SK-N-SH treated with all-trans-retinoic acid at 6 μM for 48 hours (cell line): ENCODE results near the gene MYL10.

Experiments
- ATAC-seq: fragments of 200-7000 bp; cut with Tn5 transposase; 3 replicates; pipeline ENCODE4 v1.9.1; 2020; ENCODE audit warnings: mild to moderate bottlenecking, moderate library complexity
- ARNTL ChIP-seq: fragments of 450-650 bp; formaldehyde crosslinking; IDR thresholded peaks from 2 replicates; pipeline ENCODE4 v1.5.0; 2020; ENCODE audit warnings: low read depth, mild to moderate bottlenecking, moderate library complexity, borderline replicate concordance
- BACH2 ChIP-seq: fragments of 250-450 bp; sonication (Bioruptor Pico); IDR thresholded peaks from 2 replicates; pipeline ENCODE4 v1.9.0; 2021; ENCODE audit warnings: mild to moderate bottlenecking, borderline replicate concordance
- CSDC2 ChIP-seq: fragments of 250-450 bp; sonication (Bioruptor Pico); IDR thresholded peaks from 2 replicates; pipeline ENCODE4 v1.5.0; 2020; ENCODE audit warnings: mild to moderate bottlenecking, moderate library complexity
- ESRRG ChIP-seq: fragments of 250-450 bp; sonication (Bioruptor Pico); IDR thresholded peaks from 2 replicates; pipeline ENCODE4 v1.6.1; 2021; ENCODE audit warnings: mild to moderate bottlenecking
- GLIS3 ChIP-seq: fragments of 250-450 bp; sonication (Bioruptor Pico); IDR thresholded peaks from 2 replicates; pipeline ENCODE4 v1.5.0; 2020; ENCODE audit warnings: mild to moderate bottlenecking, moderate library complexity
- ISL1 ChIP-seq: fragments of 250-450 bp; sonication (Bioruptor Pico); IDR thresholded peaks from 2 replicates; pipeline ENCODE4 v2.1.2; 2022; ENCODE audit warnings: mild to moderate bottlenecking, moderate library complexity
- POU6F1 ChIP-seq: fragments of 250-450 bp; sonication (Bioruptor Pico); IDR thresholded peaks from 2 replicates; pipeline ENCODE4 v1.8.0; 2021; ENCODE audit warnings: low read depth, mild to moderate bottlenecking, moderate library complexity, borderline replicate concordance
- PPARA ChIP-seq: fragments of 250-450 bp; sonication (Bioruptor Pico); IDR thresholded peaks from 2 replicates; pipeline ENCODE4 v1.5.0; 2020; ENCODE audit warnings: mild to moderate bottlenecking, borderline replicate concordance
- RARB ChIP-seq: fragments of 250-450 bp; sonication (Bioruptor Pico); IDR thresholded peaks from 2 replicates; pipeline ENCODE4 v1.8.0; 2021; ENCODE audit warnings: mild to moderate bottlenecking, moderate library complexity
- SNAI2 ChIP-seq: fragments of 250-450 bp; sonication (Bioruptor Pico); IDR thresholded peaks from 2 replicates; pipeline ENCODE4 v1.5.0; 2020; ENCODE audit warnings: mild to moderate bottlenecking, moderate library complexity
- TCF4 ChIP-seq: fragments of 250-450 bp; sonication (Bioruptor Pico); IDR thresholded peaks from 2 replicates; pipeline ENCODE4 v1.8.0; 2021; ENCODE audit warnings: mild to moderate bottlenecking, moderate library complexity, borderline replicate concordance
- TOX ChIP-seq: fragments of 250-450 bp; sonication (Bioruptor Pico); IDR thresholded peaks from 2 replicates; pipeline ENCODE4 v1.8.0; 2021; ENCODE audit warnings: mild to moderate bottlenecking, moderate library complexity, borderline replicate concordance
- ZC3H10 ChIP-seq: fragments of 250-450 bp; sonication (Bioruptor Pico); IDR thresholded peaks from 2 replicates; pipeline ENCODE4 v1.5.1; 2021; ENCODE audit warnings: mild to moderate bottlenecking, moderate library complexity
- ZFP3 ChIP-seq: fragments of 250-450 bp; sonication (Bioruptor Pico); IDR thresholded peaks from 2 replicates; pipeline ENCODE4 v1.5.0; 2020; ENCODE audit warnings: mild to moderate bottlenecking, moderate library complexity
- ZFP30 ChIP-seq: fragments of 450-650 bp; formaldehyde crosslinking; IDR thresholded peaks from 2 replicates; pipeline ENCODE4 v1.5.0; 2022; ENCODE audit warnings: mild to moderate bottlenecking, moderate library complexity
- ZNF565 ChIP-seq: fragments of 450-650 bp; formaldehyde crosslinking; conservative IDR thresholded peaks from 2 replicates; pipeline ENCODE4 v1.5.0; 2020; ENCODE audit warnings: low read depth, mild to moderate bottlenecking, moderate library complexity
- ZNF70 ChIP-seq: fragments of 450-650 bp; formaldehyde crosslinking; IDR thresholded peaks from 2 replicates; pipeline ENCODE4 v1.5.0; 2020; ENCODE audit warnings: mild to moderate bottlenecking, moderate library complexity
- ZNF8 ChIP-seq: fragments of 450-650 bp; formaldehyde crosslinking; IDR thresholded peaks from 2 replicates; pipeline ENCODE4 v1.5.0; 2020; ENCODE audit warnings: mild to moderate bottlenecking, moderate library complexity
- TF ChIP-seq, protein P1 (sequence below): fragments of 250-450 bp; sonication (Bioruptor Pico); IDR thresholded peaks from 2 replicates; pipeline ENCODE4 v1.5.0; 2020; ENCODE audit warnings: mild to moderate bottlenecking, moderate library complexity
- TF ChIP-seq, protein P2 (sequence below): fragments of 250-450 bp; sonication (Bioruptor Pico); IDR thresholded peaks from 2 replicates; pipeline ENCODE4 v1.5.1; 2020; ENCODE audit warnings: low read depth, mild to moderate bottlenecking, moderate library complexity
- TF ChIP-seq, protein P3 (sequence below): fragments of 250-450 bp; sonication (Bioruptor Pico); IDR thresholded peaks from 2 replicates; pipeline ENCODE4 v1.5.1; 2021; ENCODE audit warnings: mild to moderate bottlenecking, moderate library complexity
- TF ChIP-seq, protein P4 (sequence below): fragments of 250-450 bp; sonication (Bioruptor Pico); IDR thresholded peaks from 2 replicates; pipeline ENCODE4 v1.8.0; 2020; ENCODE audit warnings: mild to moderate bottlenecking, moderate library complexity, borderline replicate concordance

Gene MYL10

DNA sequence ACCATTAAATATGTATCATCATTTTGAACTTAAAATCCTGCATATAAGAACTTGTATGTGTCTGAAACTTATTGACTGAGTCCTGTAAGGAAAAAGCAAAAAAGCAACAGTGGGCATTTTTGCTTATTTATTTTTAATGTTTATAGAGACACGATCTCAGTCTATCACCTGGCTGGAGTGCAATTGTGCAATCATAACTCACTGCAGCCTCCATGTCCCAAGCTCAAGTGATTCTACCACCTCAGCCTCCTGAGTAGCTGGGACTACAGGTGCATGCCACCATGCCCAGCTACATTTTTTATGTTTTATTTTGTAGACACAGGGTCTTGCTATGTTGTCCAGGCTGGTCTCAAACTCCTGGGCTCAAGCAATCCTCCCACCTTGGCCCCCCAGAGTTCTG, 32.2 kb downstream of the MYL10 start:
- ATAC-seq = no peak
- TF ChIP-seq GLIS3 (CRISPR knock-in tag) (no peak), RARB (CRISPR knock-in tag) (no peak), ARNTL (CRISPR knock-in tag) (no peak), ZFP30 (CRISPR knock-in tag) (no peak), ZNF70 (CRISPR knock-in tag) (no peak), ISL1 (CRISPR knock-in tag) (no peak), SNAI2 (CRISPR knock-in tag) (no peak), CSDC2 (CRISPR knock-in tag) (no peak), ZNF8 (CRISPR knock-in tag) (no peak), POU6F1 (CRISPR knock-in tag) (no peak), ZFP3 (no peak), ZC3H10 (no peak), PPARA (no peak), TOX (no peak)
- TF ChIP-seq, protein P1, sequence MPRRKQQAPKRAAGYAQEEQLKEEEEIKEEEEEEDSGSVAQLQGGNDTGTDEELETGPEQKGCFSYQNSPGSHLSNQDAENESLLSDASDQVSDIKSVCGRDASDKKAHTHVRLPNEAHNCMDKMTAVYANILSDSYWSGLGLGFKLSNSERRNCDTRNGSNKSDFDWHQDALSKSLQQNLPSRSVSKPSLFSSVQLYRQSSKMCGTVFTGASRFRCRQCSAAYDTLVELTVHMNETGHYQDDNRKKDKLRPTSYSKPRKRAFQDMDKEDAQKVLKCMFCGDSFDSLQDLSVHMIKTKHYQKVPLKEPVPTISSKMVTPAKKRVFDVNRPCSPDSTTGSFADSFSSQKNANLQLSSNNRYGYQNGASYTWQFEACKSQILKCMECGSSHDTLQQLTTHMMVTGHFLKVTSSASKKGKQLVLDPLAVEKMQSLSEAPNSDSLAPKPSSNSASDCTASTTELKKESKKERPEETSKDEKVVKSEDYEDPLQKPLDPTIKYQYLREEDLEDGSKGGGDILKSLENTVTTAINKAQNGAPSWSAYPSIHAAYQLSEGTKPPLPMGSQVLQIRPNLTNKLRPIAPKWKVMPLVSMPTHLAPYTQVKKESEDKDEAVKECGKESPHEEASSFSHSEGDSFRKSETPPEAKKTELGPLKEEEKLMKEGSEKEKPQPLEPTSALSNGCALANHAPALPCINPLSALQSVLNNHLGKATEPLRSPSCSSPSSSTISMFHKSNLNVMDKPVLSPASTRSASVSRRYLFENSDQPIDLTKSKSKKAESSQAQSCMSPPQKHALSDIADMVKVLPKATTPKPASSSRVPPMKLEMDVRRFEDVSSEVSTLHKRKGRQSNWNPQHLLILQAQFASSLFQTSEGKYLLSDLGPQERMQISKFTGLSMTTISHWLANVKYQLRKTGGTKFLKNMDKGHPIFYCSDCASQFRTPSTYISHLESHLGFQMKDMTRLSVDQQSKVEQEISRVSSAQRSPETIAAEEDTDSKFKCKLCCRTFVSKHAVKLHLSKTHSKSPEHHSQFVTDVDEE = no peak

GRCh38 chr7:101595766-101596537, 33.1 kb downstream of the MYL10 start:
- ATAC-seq = no peak
- TF ChIP-seq, protein P2, sequence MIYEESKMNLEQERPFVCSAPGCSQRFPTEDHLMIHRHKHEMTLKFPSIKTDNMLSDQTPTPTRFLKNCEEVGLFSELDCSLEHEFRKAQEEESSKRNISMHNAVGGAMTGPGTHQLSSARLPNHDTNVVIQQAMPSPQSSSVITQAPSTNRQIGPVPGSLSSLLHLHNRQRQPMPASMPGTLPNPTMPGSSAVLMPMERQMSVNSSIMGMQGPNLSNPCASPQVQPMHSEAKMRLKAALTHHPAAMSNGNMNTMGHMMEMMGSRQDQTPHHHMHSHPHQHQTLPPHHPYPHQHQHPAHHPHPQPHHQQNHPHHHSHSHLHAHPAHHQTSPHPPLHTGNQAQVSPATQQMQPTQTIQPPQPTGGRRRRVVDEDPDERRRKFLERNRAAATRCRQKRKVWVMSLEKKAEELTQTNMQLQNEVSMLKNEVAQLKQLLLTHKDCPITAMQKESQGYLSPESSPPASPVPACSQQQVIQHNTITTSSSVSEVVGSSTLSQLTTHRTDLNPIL (CRISPR knock-in tag) = no peak
- no peak for TF ChIP-seq BACH2 (CRISPR knock-in tag)
- TF ChIP-seq, all 23 proteins: peak for 0

GRCh38 chr7:101595246-101595645, 33.9 kb downstream of the MYL10 start:
- no peak for ATAC-seq
- TF ChIP-seq, protein P2 (CRISPR knock-in tag) = no peak
- TF ChIP-seq, protein P3, sequence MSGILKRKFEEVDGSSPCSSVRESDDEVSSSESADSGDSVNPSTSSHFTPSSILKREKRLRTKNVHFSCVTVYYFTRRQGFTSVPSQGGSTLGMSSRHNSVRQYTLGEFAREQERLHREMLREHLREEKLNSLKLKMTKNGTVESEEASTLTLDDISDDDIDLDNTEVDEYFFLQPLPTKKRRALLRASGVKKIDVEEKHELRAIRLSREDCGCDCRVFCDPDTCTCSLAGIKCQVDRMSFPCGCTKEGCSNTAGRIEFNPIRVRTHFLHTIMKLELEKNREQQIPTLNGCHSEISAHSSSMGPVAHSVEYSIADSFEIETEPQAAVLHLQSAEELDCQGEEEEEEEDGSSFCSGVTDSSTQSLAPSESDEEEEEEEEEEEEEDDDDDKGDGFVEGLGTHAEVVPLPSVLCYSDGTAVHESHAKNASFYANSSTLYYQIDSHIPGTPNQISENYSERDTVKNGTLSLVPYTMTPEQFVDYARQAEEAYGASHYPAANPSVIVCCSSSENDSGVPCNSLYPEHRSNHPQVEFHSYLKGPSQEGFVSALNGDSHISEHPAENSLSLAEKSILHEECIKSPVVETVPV (CRISPR knock-in tag) = no peak
- TF ChIP-seq, protein P4, sequence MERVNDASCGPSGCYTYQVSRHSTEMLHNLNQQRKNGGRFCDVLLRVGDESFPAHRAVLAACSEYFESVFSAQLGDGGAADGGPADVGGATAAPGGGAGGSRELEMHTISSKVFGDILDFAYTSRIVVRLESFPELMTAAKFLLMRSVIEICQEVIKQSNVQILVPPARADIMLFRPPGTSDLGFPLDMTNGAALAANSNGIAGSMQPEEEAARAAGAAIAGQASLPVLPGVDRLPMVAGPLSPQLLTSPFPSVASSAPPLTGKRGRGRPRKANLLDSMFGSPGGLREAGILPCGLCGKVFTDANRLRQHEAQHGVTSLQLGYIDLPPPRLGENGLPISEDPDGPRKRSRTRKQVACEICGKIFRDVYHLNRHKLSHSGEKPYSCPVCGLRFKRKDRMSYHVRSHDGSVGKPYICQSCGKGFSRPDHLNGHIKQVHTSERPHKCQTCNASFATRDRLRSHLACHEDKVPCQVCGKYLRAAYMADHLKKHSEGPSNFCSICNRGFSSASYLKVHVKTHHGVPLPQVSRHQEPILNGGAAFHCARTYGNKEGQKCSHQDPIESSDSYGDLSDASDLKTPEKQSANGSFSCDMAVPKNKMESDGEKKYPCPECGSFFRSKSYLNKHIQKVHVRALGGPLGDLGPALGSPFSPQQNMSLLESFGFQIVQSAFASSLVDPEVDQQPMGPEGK (CRISPR knock-in tag) = no peak
- TF ChIP-seq TCF4 (CRISPR knock-in tag) = no peak
- no peak for TF ChIP-seq ZNF565 (CRISPR knock-in tag)
- no peak for TF ChIP-seq ZNF70 (CRISPR knock-in tag)
- TF ChIP-seq ZFP30 (CRISPR knock-in tag) = no peak
- TF ChIP-seq BACH2 (CRISPR knock-in tag) = no peak
- TF ChIP-seq SNAI2 (CRISPR knock-in tag) = no peak
- no peak for TF ChIP-seq ZFP3
- TF ChIP-seq ESRRG = no peak
- TF ChIP-seq ZNF8 (CRISPR knock-in tag) = no peak
- TF ChIP-seq ZC3H10 = no peak
- TF ChIP-seq RARB (CRISPR knock-in tag) = no peak
- TF ChIP-seq TOX = no peak
- TF ChIP-seq, protein P1 = no peak
- TF ChIP-seq ISL1 (CRISPR knock-in tag) = no peak
- TF ChIP-seq GLIS3 (CRISPR knock-in tag) = no peak
